ENCODE data around the gene PADI2.

Gene PADI2

GRCh38 chr1:17020502-17020901 lies 98.7 kb downstream of the PADI2 start:
- no peak overlapping the region for H3K27ac ChIP-seq

GRCh38 chr1:17018849-17019248 lies 100.4 kb downstream of the PADI2 start:
- TF ChIP-seq CTCF (conservative IDR thresholded peaks at IDR 0.05) (no peak), ZFX (IDR thresholded peaks at IDR 0.05) (no peak)
- no peak overlapping the region for H3K27ac ChIP-seq

More at GRCh38 chr1:17020502-17020901, 98.7 kb downstream of the PADI2 start:
- no peak for TF ChIP-seq CTCF (conservative IDR thresholded peaks at IDR 0.05)

DNA sequence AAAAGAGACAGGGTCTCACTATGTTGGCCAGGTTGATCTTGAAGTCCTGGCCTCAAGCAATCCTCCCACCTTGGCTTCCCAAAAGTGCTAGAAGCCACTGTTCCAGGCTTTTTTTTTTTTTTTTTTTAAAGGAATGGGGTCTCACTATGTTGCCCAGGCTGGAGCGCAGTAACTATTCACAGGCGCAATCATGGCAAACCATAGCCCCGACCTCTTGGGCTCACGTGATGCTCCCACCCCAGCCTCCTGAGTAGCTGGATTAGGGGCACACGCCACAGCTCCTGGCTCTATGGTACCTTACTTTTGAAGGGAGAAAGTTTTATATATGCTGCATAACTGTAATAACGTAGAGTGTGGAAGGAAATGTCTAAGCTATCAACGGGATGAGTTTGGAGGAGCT lies 101.8 kb downstream of the PADI2 start:
- TF ChIP-seq CTCF (conservative IDR thresholded peaks at IDR 0.05), result no peak
- TF ChIP-seq ZFX (IDR thresholded peaks at IDR 0.05), result no peak

More for the DNA sequence above, 101.8 kb downstream of the PADI2 start:
- no peak overlapping the region for H3K27ac ChIP-seq

Data from C4-2B (cell line).